A172 (cell line): ENCODE data around the gene DYNC2LI1. TPM values are rescaled to one million over a fixed set of nuclear protein-coding genes. Genes with fewer than 3 reads are reported as not detected.

Experiments
- DNase-seq: peaks from one replicate; pipeline ENCODE4 v3.0.0-alpha.2; 2015; ENCODE audit warnings: low spot score
- total RNA-seq: library from RNA; depleted of rRNA; stranded (reverse); fragments of >200 nt; shearing (Covaris generic); gene quantifications from 2 replicates; pipeline ENCODE4 v1.2.3, GENCODE V29; 2014; rRNA removed

Gene DYNC2LI1
- total RNA-seq, 1 experiment from 2014 or later = 39.4 TPM

DNA sequence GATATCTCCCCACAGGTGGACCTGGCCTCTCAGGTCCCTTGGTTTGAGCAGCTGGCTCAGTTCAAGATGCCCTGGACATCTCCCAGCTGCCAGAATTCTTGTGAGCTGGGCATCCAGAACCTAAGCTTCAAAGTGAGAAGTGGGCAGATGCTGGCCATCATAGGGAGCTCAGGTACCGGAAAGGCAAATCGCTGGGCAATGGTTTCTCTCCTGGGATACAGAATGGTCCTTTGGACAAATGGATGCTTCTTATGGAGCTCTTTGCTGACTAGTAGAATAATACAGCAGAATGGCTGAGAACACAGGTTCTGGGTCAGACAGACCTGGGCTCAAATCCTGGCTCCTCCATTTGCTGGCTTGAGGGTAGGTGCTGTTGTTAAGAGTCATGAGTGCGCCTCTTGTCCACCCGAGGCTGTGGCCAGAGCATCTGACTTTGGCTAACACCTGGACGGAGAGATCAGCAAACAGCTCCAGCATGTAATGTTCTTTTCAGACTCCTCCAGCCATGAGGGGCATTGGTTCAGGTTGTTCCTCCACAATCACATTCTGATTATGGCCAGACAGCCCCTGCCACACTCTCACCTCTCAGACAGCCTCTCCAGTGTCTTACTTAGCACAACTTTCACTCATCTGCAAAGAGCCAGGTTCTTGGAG, 72.4 kb downstream of the DYNC2LI1 start:
- no peak for DNase-seq

DNA sequence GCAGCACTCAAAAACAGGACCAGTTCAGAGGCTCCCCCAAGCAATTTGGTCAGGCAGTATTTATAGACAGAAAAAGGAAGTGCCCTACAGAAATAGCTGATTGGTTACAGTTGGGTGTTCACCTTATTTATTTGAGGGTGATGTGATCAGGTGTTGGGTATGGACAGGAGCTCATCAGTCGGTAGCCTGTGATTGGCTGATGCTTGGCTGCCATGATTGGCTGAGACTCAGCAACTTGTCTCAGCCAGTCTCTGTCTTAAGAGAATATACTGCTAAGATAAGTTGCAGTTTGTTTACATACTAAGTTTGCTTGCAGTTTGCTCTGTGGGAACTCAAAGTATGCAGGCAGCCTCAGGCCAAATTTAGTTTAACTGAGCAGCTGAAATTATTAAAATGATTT, 74.4 kb downstream of the DYNC2LI1 start:
- peak; percentile 12 for DNase-seq

DNA sequence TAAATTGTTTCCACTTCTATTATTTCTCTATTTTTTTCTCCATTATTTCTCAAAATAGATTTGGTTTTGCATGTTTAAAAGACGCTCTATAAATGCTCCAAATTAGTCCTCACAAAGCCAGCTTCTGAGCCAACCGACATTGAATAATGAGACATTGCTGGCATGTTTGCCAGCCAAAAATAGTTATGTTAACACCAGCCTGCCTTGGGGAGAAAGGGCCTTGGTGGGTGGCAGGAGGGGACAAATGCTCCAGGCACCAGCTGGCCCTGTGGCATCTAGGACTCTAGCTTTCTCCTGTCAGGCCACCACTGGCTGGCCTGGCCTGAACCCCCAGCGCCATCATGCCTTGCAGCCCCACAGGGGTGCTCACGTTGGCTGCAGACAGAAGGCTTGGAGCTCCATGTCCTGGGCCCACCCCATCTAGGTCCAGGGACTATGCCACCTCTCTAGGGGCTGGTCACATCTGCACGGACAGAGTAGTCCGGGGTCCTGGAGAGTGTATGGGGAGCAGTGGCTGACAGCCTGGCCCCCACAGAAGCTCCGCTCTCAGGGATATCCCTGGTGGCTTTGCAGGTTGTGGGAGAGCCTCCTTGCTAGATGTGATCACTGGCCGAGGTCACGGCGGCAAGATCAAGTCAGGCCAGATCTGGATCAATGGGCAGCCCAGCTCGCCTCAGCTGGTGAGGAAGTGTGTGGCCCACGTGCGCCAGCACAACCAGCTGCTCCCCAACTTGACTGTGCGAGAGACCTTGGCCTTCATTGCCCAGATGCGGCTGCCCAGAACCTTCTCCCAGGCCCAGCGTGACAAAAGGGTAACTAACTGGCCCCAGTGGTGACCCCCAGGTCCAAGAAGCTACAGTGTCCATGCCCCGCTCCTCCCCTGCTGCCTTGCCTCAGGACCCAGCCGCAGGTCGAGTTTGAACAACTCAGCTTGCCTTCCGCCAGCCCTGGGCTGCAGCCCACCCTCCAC, 77.5 kb downstream of the DYNC2LI1 start:
- no peak for DNase-seq

DNA sequence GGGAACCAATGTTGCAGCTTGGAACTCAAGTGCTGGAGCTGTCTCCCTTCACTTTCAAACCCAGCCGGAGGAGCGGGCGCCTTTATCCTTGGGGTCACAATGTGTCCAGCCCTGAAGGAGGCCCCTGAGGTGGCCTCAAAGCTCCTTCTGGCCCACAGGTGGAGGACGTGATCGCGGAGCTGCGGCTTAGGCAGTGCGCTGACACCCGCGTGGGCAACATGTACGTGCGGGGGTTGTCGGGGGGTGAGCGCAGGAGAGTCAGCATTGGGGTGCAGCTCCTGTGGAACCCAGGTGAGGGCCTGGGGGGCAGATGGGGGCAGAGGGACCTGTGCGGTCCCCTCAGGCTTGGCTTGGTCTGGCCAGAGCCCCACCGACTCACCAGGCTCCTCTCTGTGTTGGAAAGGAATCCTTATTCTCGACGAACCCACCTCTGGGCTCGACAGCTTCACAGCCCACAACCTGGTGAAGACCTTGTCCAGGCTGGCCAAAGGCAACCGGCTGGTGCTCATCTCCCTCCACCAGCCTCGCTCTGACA, 78.4 kb downstream of the DYNC2LI1 start:
- DNase-seq = no peak

DNA sequence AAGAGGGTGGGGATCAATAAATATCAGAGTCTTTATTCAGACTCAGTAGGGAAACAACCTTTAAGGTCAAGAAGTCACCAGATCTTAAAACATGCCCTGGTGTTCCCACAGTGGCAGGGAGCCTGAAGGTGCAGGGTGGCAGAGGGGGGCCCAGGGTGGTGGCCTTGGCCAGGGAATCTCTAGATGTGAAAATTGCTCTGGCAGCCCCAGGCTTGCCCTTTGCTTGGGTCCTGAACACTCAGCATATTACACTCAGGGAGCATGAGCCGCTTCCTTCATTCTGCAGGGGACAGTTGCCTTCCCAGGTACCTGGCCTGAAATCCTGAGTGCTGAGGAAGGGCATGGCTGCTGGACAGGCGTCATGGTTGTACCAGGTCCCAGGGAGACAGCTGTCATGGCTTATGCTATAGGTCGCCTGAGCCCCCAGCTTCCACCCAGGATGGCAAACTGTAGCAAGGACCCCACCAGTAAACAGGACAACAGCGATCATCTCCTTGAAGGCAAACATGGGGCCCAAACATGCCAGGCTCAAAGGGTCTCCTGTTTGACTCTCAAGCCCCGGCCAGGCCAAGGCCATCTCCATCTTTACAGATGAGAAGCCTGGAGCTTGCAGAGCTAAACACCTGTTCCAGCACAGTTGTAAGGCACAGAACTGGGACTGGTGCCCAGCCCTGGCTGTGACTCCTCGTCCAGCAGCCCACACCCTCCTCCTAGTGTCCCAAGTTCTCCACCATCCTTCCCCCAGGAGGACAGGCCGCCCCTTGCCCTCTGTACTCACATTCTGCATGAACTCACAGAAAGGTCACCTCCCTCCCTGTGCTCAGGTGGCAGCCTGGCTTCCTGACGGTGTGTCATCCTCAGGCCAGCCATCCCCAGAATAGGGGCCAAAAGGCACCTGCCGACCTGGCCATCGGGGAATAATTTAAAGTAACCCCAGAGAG, 79.6 kb downstream of the DYNC2LI1 start:
- no peak for DNase-seq

DNA sequence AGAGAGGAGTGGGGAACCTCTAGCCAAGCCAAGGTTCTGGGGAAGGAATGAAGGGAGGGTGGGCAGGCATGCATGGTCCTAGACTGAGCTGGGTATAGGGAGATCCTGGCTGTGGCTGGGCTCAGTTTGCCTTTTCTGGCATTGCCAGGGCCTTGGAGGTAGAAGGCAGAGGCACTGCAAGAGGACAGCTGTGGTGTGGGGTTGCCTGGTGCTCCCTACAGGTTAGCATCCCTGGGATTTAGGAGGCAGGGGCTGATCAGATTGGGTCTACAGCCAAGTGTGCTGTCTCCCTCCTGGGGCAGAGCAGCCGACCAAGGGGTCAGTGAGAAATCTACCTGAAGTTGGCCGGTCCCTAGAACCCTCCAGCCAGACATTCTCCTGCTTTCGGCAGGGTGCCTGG, 80.8 kb downstream of the DYNC2LI1 start:
- DNase-seq = no peak

DNA sequence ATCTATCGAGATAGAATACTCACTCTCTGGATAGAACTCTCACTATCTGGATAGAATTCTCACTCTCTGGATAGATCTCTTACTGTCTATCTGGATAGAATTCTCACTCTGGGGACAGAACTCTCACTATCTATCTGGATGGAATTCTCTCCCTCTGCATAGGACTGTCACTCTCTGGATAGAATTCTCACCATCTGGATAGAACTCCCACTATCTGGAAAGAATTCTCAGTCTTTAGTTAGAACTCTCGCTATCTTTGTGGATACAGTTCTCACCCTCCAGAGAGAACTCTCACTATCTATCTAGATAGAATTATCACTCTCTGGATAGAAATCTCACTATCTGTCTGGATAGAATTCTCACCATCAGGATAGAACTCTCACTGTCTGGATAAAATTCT, 81.5 kb downstream of the DYNC2LI1 start:
- no peak for DNase-seq

Other genes with a start within 250 kb of the DYNC2LI1 start
- gene THADA, start 178.0 kb upstream of the DYNC2LI1 start, total RNA-seq = 18.3 and 19.7 TPM in 2 replicates
- gene PLEKHH2, start 136.8 kb upstream of the DYNC2LI1 start, total RNA-seq = 0.98 and 4.6 TPM in 2 replicates
- gene C1GALT1C1L, start 97.6 kb upstream of the DYNC2LI1 start, total RNA-seq = 1.7 and 2.1 TPM in 2 replicates
- gene ABCG5, start 64.8 kb downstream of the DYNC2LI1 start, total RNA-seq = not detected in 2 replicates
- not detected in 2 replicates for gene ABCG8, start 64.9 kb downstream of the DYNC2LI1 start, total RNA-seq
- gene LRPPRC, start 221.9 kb downstream of the DYNC2LI1 start, total RNA-seq = 66.2 and 79.8 TPM in 2 replicates